K562 (cell line): Measurements from ENCODE around the gene LAMTOR4. TPM values are rescaled to one million over a fixed set of nuclear protein-coding genes. Genes with fewer than 3 reads are reported as not detected.

ENCODE experiments used
- CCAR2 ChIP-seq: fragments of 200-400 bp; formaldehyde crosslinking; IDR thresholded peaks from 2 replicates; pipeline ENCODE4 v1.6.1; 2017; ENCODE audit warnings: mild to moderate bottlenecking, low read depth, low read length
- KDM4B ChIP-seq, 2 experiments: fragments of 450-650 bp in 1 of 2; sonication (generic) in 1 of 2; IDR thresholded peaks; 2 replicates each; pipeline ENCODE4 v1.6.1; 2016 to 2017; ENCODE audit warnings: borderline replicate concordance in 2 of 2, antibody characterized with exemption in 1 of 2, low read depth in 1 of 2, mild to moderate bottlenecking in 1 of 2
- LEF1 ChIP-seq: fragments of 450-650 bp; IDR thresholded peaks from 2 replicates; pipeline ENCODE4 v1.6.1; 2016; ENCODE audit warnings: mild to moderate bottlenecking
- MYC ChIP-seq, 2 experiments: fragments of 250-450 bp in 1 of 2; sonication (Bioruptor Pico) in 1 of 2; IDR thresholded peaks; 2 replicates each; pipeline versions ENCODE4 v1.5.1 to v1.6.1; 2012 to 2021; ENCODE audit warnings: low read depth in 2 of 2, borderline replicate concordance in 1 of 2, improper control_type of control experiment in 1 of 2, low read length in 1 of 2, mild to moderate bottlenecking in 1 of 2, moderate library complexity in 1 of 2
- NCOR1 ChIP-seq: fragments of 450-650 bp; IDR thresholded peaks from 2 replicates; pipeline ENCODE4 v1.6.1; 2016; ENCODE audit warnings: mild to moderate bottlenecking, moderate library complexity
- PTRF ChIP-seq: fragments of 450-650 bp; IDR thresholded peaks from 2 replicates; pipeline ENCODE4 v1.6.1; 2016; ENCODE audit warnings: mild to moderate bottlenecking, missing genetic modification characterization, missing compliant biosample characterization
- TCF15 ChIP-seq: fragments of 250-450 bp; sonication (Bioruptor Pico); IDR thresholded peaks from 2 replicates; pipeline ENCODE4 v1.8.0; 2022; ENCODE audit warnings: moderate library complexity, mild to moderate bottlenecking, inconsistent platforms
- TEAD2 ChIP-seq: fragments of 450-650 bp; IDR thresholded peaks from 2 replicates; pipeline ENCODE4 v1.6.1; 2016; ENCODE audit warnings: missing genetic modification characterization, control low read depth, missing compliant biosample characterization
- ZBED1 ChIP-seq: IDR thresholded peaks from 2 replicates; pipeline ENCODE4 v1.6.1; 2014
- ZBTB17 ChIP-seq: fragments of 450-650 bp; formaldehyde crosslinking; IDR thresholded peaks from 2 replicates; pipeline ENCODE4 v1.4.0; 2020; ENCODE audit warnings: mild to moderate bottlenecking
- ZBTB43 ChIP-seq: sonication (generic); formaldehyde crosslinking; IDR thresholded peaks from 2 replicates; pipeline ENCODE4 v1.8.0; 2023; ENCODE audit warnings: mild to moderate bottlenecking, missing genetic modification reagents
- ZBTB9 ChIP-seq: fragments of 450-650 bp; formaldehyde crosslinking; IDR thresholded peaks from 2 replicates; pipeline ENCODE4 v1.4.0; 2020; ENCODE audit warnings: mild to moderate bottlenecking, moderate library complexity
- ZEB2 ChIP-seq: fragments of 450-650 bp; IDR thresholded peaks from 2 replicates; pipeline ENCODE4 v1.6.1; 2016
- ZKSCAN8 ChIP-seq: fragments of 200-800 bp; sonication (Bioruptor generic); IDR thresholded peaks from 2 replicates; pipeline ENCODE4 v1.6.1; 2016; ENCODE audit warnings: missing genetic modification characterization, missing compliant biosample characterization
- ZNF12 ChIP-seq: sonication (generic); formaldehyde crosslinking; IDR thresholded peaks from 2 replicates; pipeline ENCODE4 v1.4.0; 2020; ENCODE audit warnings: mild to moderate bottlenecking, missing genetic modification reagents
- ZNF318 ChIP-seq, 2 experiments: fragments of 450-650 bp; IDR thresholded peaks; 2 replicates each; pipeline ENCODE4 v1.6.1; 2016; ENCODE audit warnings: mild to moderate bottlenecking in 2 of 2, borderline replicate concordance in 1 of 2, low read depth in 1 of 2, moderate library complexity in 1 of 2
- ZZZ3 ChIP-seq: fragments of 450-650 bp; IDR thresholded peaks from 2 replicates; pipeline ENCODE4 v1.6.1; 2016; ENCODE audit warnings: antibody characterized with exemption, mild to moderate bottlenecking, moderate library complexity
- polyA plus RNA-seq, 8 experiments: library from polyadenylated mRNA; depleted of rRNA in 4 of 8; stranded (reverse) in 5 of 8; unstranded in 3 of 8; fragments of >200 nt; fragmentation: Nextera tagmentation in 2 of 8; fragmentation: Illumina TruSeq in 1 of 8; extraction: Ambion mirVana in 2 of 8; extraction: Trizol in 1 of 8; gene quantifications; 2 replicates each; pipeline versions ENCODE4 v1.2.1 to v1.2.3, GENCODE V29; 2011 to 2014; ENCODE audit warnings: inconsistent platforms in 1 of 8, missing spikeins in 1 of 8
- total RNA-seq, 7 experiments: library from RNA; depleted of rRNA in 6 of 7; stranded (reverse); fragments of >200 nt in 6 of 7; fragmentation: Illumina TruSeq in 2 of 7; extraction: Trizol in 2 of 7; gene quantifications; 2 replicates each; pipeline versions ENCODE4 v1.2.1 to v1.2.3, GENCODE V29; 2011 to 2021; ENCODE audit warnings: low replicate concordance in 1 of 7

The LAMTOR4 gene
- total and polyA plus RNA-seq, 9 of the 15 experiments (the other 6 are each of a cell fraction or from before 2014, with no cell fraction given), result 79.6 to 314 (median 195) TPM

GRCh38 chr7:100100420-100101015 lies 48.2 kb upstream of the LAMTOR4 start (continued):
- TF ChIP-seq ZBTB43 (CRISPR knock-in tag), result no peak
- no peak for TF ChIP-seq CCAR2
- TF ChIP-seq ZEB2, result peak; percentile 40; the same call in 1 of the 2 replicates
- TF ChIP-seq TCF15, result no peak
- TF ChIP-seq PTRF (tag), result no peak
- peak; percentile 89; the same call in 1 of the 2 replicates for TF ChIP-seq ZBTB9
- no peak for TF ChIP-seq ZKSCAN8 (CRISPR knock-in tag)
- peak; percentile 94 for TF ChIP-seq MYC (IDR thresholded peaks at IDR 0.05; ENCODE audit: low read depth, low read length)
- peak; percentile 100 for TF ChIP-seq MYC (CRISPR knock-in tag; IDR thresholded peaks at IDR 0.05; ENCODE audit: borderline replicate concordance, low read depth)
- peak in 1 of 2 experiments; percentile 93; a peak in 1 of 4 replicates for TF ChIP-seq KDM4B (IDR thresholded peaks at IDR 0.05; ENCODE audit: borderline replicate concordance in 2 of 2, low read depth in 1 of 2)
- TF ChIP-seq ZNF12 (CRISPR knock-in tag), result no peak
- peak; percentile 41; the same call in 1 of the 2 replicates for TF ChIP-seq TEAD2 (tag)
- peak; percentile 61; the same call in 1 of the 2 replicates for TF ChIP-seq ZBTB17
- TF ChIP-seq ZBED1, result no peak
- TF ChIP-seq ZNF318 (IDR thresholded peaks at IDR 0.05; ENCODE audit: borderline replicate concordance in 1 of 2, low read depth in 1 of 2), result peak in 1 of 2 experiments; percentile 28; a peak in 1 of 4 replicates
- peak; percentile 84 for TF ChIP-seq ZZZ3
- peak; percentile 62; the same call in 1 of the 2 replicates for TF ChIP-seq LEF1
- TF ChIP-seq NCOR1, result peak; percentile 62; the same call in 1 of the 2 replicates
